H1 (cell line): ENCODE data around the gene AGBL1. TPM values are rescaled to one million over a fixed set of nuclear protein-coding genes. Genes with fewer than 3 reads are reported as not detected.

Source experiments
- CTCF ChIA-PET: fragments of 300-600 bp; sonication (Branson Sonifier 250); formaldehyde crosslinking; loops from one replicate; lab custom pipeline; 2021; ENCODE audit not compliant: partially characterized antibody; lab: Charles Lee
- POLR2A ChIA-PET: fragments of 300-600 bp; sonication (Branson Sonifier 250); formaldehyde crosslinking; loops from one replicate; lab custom pipeline; 2021; ENCODE audit warnings: inconsistent platforms; ENCODE audit not compliant: partially characterized antibody; lab: Charles Lee
- DNase-seq, 2 experiments: peaks; one replicate each; pipeline versions ENCODE4 v3.0.0 to v3.0.0-alpha.2; 2010 to 2022; ENCODE audit warnings: low spot score in 2 of 2, low read depth in 1 of 2, mixed read lengths in 1 of 2
- FAIRE-seq: peaks from 2 replicates; lab custom pipeline; 2011; peaks lifted over from hg19 to GRCh38; lab: Jason Lieb, UNC
- H2AFZ ChIP-seq: 2 replicates; pipeline ENCODE4 v1.8.1; 2012; ENCODE audit warnings: low read length, inconsistent platforms
- H2AK5ac ChIP-seq: 2 replicates; pipeline ENCODE4 v1.6.1; 2013; ENCODE audit warnings: low read depth, low read length
- H2BK120ac ChIP-seq: replicated peaks from 2 replicates; pipeline ENCODE3; 2013; ENCODE audit warnings: low read depth, low read length, inconsistent platforms
- H2BK12ac ChIP-seq: 2 replicates; pipeline ENCODE4 v1.6.1; 2013; ENCODE audit warnings: low read depth, low read length
- H2BK15ac ChIP-seq: 2 replicates; pipeline ENCODE4 v1.6.1; 2013; ENCODE audit warnings: low read length
- H2BK20ac ChIP-seq: 2 replicates; pipeline ENCODE4 v1.6.1; 2013; ENCODE audit warnings: low read length
- H2BK5ac ChIP-seq: 2 replicates; pipeline ENCODE4 v1.6.1; 2013; ENCODE audit warnings: low read depth, low read length
- H3K14ac ChIP-seq: 2 replicates; pipeline ENCODE4 v1.6.1; 2013; ENCODE audit warnings: inconsistent platforms; ENCODE audit not compliant: insufficient read length
- H3K18ac ChIP-seq: 2 replicates; pipeline ENCODE4 v1.6.1; 2013; ENCODE audit warnings: low read length; ENCODE audit errors: extremely low read depth
- H3K23ac ChIP-seq: 2 replicates; pipeline ENCODE4 v1.6.1; 2013; ENCODE audit warnings: inconsistent platforms; ENCODE audit not compliant: insufficient read length
- H3K23me2 ChIP-seq: 2 replicates; pipeline ENCODE4 v1.6.1; 2013; ENCODE audit warnings: low read depth, low read length
- H3K27ac ChIP-seq: 2 replicates; pipeline ENCODE4 v1.6.1; 2011; ENCODE audit warnings: low read depth, low read length, inconsistent platforms
- H3K27me3 ChIP-seq, 4 experiments: replicated peaks in 1 of 4; 1 replicate in 1 of 4; 2 replicates in 3 of 4; pipeline versions ENCODE4 v1.6.1 to v1.8.1; 2011 to 2013; ENCODE audit warnings: low read length in 3 of 4, mild to moderate bottlenecking in 3 of 4, inconsistent platforms in 2 of 4, mixed read lengths in 2 of 4, moderate library complexity in 1 of 4; ENCODE audit not compliant: control insufficient read depth in 3 of 4, insufficient read depth in 3 of 4; ENCODE audit errors: extremely low read depth in 1 of 4
- H3K36me3 ChIP-seq, 4 experiments: 2 replicates each; pipeline versions ENCODE4 v1.6.1 to v1.8.1; 2011 to 2013; ENCODE audit warnings: mild to moderate bottlenecking in 4 of 4, low read length in 3 of 4, moderate library complexity in 2 of 4, control low read depth in 1 of 4, inconsistent platforms in 1 of 4; ENCODE audit not compliant: insufficient read depth in 4 of 4, control insufficient read depth in 2 of 4
- H3K4ac ChIP-seq: replicated peaks from 2 replicates; pipeline ENCODE3; 2013; ENCODE audit warnings: low read length, low read depth, mixed read lengths, inconsistent platforms; ENCODE audit not compliant: insufficient read length
- H3K4me1 ChIP-seq, 4 experiments: replicated peaks in 1 of 4; 1 replicate in 1 of 4; 2 replicates in 3 of 4; pipeline versions ENCODE4 v1.6.1 to v1.8.1; 2011 to 2013; ENCODE audit warnings: low read length in 3 of 4, inconsistent platforms in 2 of 4, mixed read lengths in 1 of 4; ENCODE audit not compliant: insufficient read depth in 4 of 4, control insufficient read depth in 3 of 4
- H3K4me2 ChIP-seq, 2 experiments: 2 replicates each; pipeline versions ENCODE4 v1.6.1 to v1.8.1; 2011 to 2013; ENCODE audit warnings: low read depth in 2 of 2, low read length in 2 of 2, control low read depth in 1 of 2, inconsistent platforms in 1 of 2, mild to moderate bottlenecking in 1 of 2; ENCODE audit not compliant: insufficient read depth in 1 of 2
- H3K4me3 ChIP-seq, 4 experiments: fragments of 200-600, 300-600 bp in 1 of 4; sonication (generic), shearing (Covaris generic), sonication (Bioruptor Twin) in 1 of 4; 2 replicates each; pipeline versions ENCODE4 v1.5.1 to v1.8.1; 2011 to 2016; ENCODE audit warnings: low read length in 4 of 4, low read depth in 3 of 4, control low read depth in 2 of 4, inconsistent platforms in 2 of 4, mild to moderate bottlenecking in 2 of 4, mixed read lengths in 1 of 4, moderate library complexity in 1 of 4; ENCODE audit not compliant: insufficient read depth in 2 of 4; ENCODE audit errors: extremely low read depth in 1 of 4
- H3K56ac ChIP-seq: replicated peaks from 2 replicates; pipeline ENCODE3; 2013; ENCODE audit warnings: low read depth, mild to moderate bottlenecking, mixed read lengths, low read length, inconsistent platforms; ENCODE audit not compliant: insufficient read length
- H3K79me1 ChIP-seq: 2 replicates; pipeline ENCODE4 v1.6.1; 2013; ENCODE audit warnings: low read depth, low read length, control low read depth
- H3K79me2 ChIP-seq, 2 experiments: 2 replicates each; pipeline versions ENCODE4 v1.6.1 to v1.8.1; 2012 to 2013; ENCODE audit warnings: low read length in 2 of 2, mild to moderate bottlenecking in 2 of 2, inconsistent platforms in 1 of 2; ENCODE audit not compliant: insufficient read depth in 2 of 2, control insufficient read depth in 1 of 2
- H3K9ac ChIP-seq, 4 experiments: replicated peaks in 1 of 4; 1 replicate in 1 of 4; 2 replicates in 3 of 4; pipeline versions ENCODE4 v1.6.1 to v1.8.1; 2011 to 2013; ENCODE audit warnings: low read depth in 3 of 4, low read length in 3 of 4, control low read depth in 2 of 4, mild to moderate bottlenecking in 2 of 4, moderate library complexity in 2 of 4, inconsistent platforms in 1 of 4; ENCODE audit errors: extremely low read depth in 1 of 4
- H3K9me3 ChIP-seq, 2 experiments: 2 replicates each; pipeline versions ENCODE4 v1.6.1 to v1.8.1; 2012 to 2013; ENCODE audit warnings: mild to moderate bottlenecking in 2 of 2, moderate library complexity in 2 of 2, control low read depth in 1 of 2, inconsistent platforms in 1 of 2, low read depth in 1 of 2, low read length in 1 of 2, mixed read lengths in 1 of 2; ENCODE audit not compliant: insufficient read depth in 2 of 2
- H4K20me1 ChIP-seq, 2 experiments: replicated peaks in 1 of 2; 2 replicates each; pipeline versions ENCODE3 to v1.8.1; 2011 to 2013; ENCODE audit warnings: inconsistent platforms in 2 of 2, low read length in 2 of 2, mild to moderate bottlenecking in 1 of 2; ENCODE audit not compliant: insufficient read depth in 2 of 2, control insufficient read depth in 1 of 2
- H4K5ac ChIP-seq: 2 replicates; pipeline ENCODE4 v1.6.1; 2013; ENCODE audit warnings: low read length, low read depth, mixed read lengths, inconsistent platforms; ENCODE audit not compliant: insufficient read length
- H4K8ac ChIP-seq: 2 replicates; pipeline ENCODE4 v1.8.0; 2013; ENCODE audit warnings: mild to moderate bottlenecking, moderate library complexity, low read length, inconsistent platforms; ENCODE audit not compliant: insufficient read depth; ENCODE audit errors: extremely low read depth
- H4K91ac ChIP-seq: replicated peaks from 2 replicates; pipeline ENCODE3; 2013; ENCODE audit warnings: low read length, mixed read lengths, inconsistent platforms; ENCODE audit not compliant: insufficient read length
- BACH1 ChIP-seq: IDR thresholded peaks from 2 replicates; pipeline ENCODE4 v1.6.1; 2012; ENCODE audit warnings: low read length, improper control_type of control experiment
- MAFK ChIP-seq: IDR thresholded peaks from 2 replicates; pipeline ENCODE4 v1.6.1; 2012; ENCODE audit warnings: low read depth, mild to moderate bottlenecking, improper control_type of control experiment, low read length
- WGBS, 2 experiments: shearing (Covaris generic) in 1 of 2; methylation state at CpG; one replicate each; pipeline versions ENCODE4 v1.1.6 to v1.1.7; 2013 to 2015; ENCODE audit warnings: low lambda C conversion rate in 2 of 2, mixed read lengths in 2 of 2, inconsistent platforms in 1 of 2, low coverage in 1 of 2, missing lambda C conversion rate in 1 of 2; ENCODE audit not compliant: insufficient replicate concordance in 2 of 2, insufficient coverage in 1 of 2, insufficient read length in 1 of 2; ENCODE audit errors: extremely low coverage in 1 of 2, missing lambda C conversion rate in 1 of 2; 5-methylcytosine and 5-hydroxymethylcytosine counted together
- polyA plus RNA-seq, 7 experiments: library from polyadenylated mRNA; depleted of rRNA in 3 of 7; stranded (reverse) in 5 of 7; unstranded in 2 of 7; fragments of >200 nt in 5 of 7; fragments of 200-250 nt in 2 of 7; gene quantifications; 1 replicate in 5 of 7; 2 replicates in 1 of 7; 4 replicates in 1 of 7; pipeline versions ENCODE4 v1.2.1 to v1.2.3, GENCODE V29; 2011 to 2013; ENCODE audit warnings: missing spikeins in 2 of 7, mixed read lengths in 2 of 7
- total RNA-seq: library from RNA; stranded (reverse); fragmentation: NEBNext Ultra II Directional; extraction: Animal tissue kit (Norgen Biotek cat#: 25700); gene quantifications from 2 replicates; pipeline ENCODE4 v1.2.1, GENCODE V29; 2021
- TF ChIP-seq, protein P1 (sequence below): IDR thresholded peaks from 2 replicates; pipeline ENCODE4 v1.6.1; 2012; ENCODE audit warnings: inconsistent platforms

AGBL1 gene
- total and polyA plus RNA-seq, 2 of the 8 experiments (the other 6 are each of a cell fraction or from before 2014, with no cell fraction given) = not detected

DNA sequence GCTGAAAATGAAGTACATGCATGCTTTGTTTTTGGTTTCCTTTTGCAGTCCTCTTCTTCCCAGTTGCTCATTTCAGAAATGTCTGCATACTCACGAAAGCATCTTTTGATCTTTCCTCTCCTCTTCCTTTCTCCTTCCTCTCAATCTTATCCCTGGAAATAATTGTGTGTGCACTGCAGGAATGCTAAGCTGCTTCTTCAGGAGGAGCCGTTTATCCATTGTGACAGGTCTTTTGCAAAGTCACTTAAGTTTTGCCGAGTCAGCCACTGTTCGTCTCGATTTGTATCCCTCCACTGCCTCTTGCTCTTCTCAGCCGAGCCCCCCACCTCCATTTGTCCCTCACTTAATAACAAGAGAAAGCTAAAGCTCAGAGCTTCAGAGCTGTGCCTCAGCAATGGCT lies 597.6 kb downstream of the AGBL1 start:
- no peak overlapping the region for H2BK5ac ChIP-seq
- DNase-seq (no peak), FAIRE-seq (no peak)
- no peaks in the 10 kb centered on the region for H4K20me1 ChIP-seq
- ChIA-PET POLR2A (no interaction called here), CTCF (no interaction called here)
- H4K91ac ChIP-seq = no peak overlapping the region
- no peak overlapping the region for H3K56ac ChIP-seq
- H3K4me2 ChIP-seq = no peak overlapping the region
- TF ChIP-seq MAFK = peak; percentile 81; the same call in 1 of the 2 replicates
- TF ChIP-seq, protein P1, sequence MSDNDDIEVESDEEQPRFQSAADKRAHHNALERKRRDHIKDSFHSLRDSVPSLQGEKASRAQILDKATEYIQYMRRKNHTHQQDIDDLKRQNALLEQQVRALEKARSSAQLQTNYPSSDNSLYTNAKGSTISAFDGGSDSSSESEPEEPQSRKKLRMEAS = no peak
- TF ChIP-seq BACH1 = peak; percentile 97
- no peaks in the 10 kb centered on the region for H3K79me2 ChIP-seq
- no peak overlapping the region for H2BK12ac ChIP-seq
- H3K4me3 ChIP-seq = no peak overlapping the region
- no peaks in the 10 kb centered on the region for H3K23me2 ChIP-seq
- H4K8ac ChIP-seq = no peak overlapping the region
- no peaks in the 10 kb centered on the region for H3K36me3 ChIP-seq
- H2BK120ac ChIP-seq = no peak overlapping the region
- H3K18ac ChIP-seq = no peak overlapping the region
- no peak overlapping the region for H3K4ac ChIP-seq
- no peak overlapping the region for H3K27ac ChIP-seq
- H3K79me1 ChIP-seq = no peaks in the 10 kb centered on the region
- peak overlapping the region; percentile 96; the same call in 1 of the 2 replicates for H2AFZ ChIP-seq
- H3K4me1 ChIP-seq = peaks cover 0 to 1% (median 0%) of the 10 kb centered on the region in 4 experiments; a peak in 3 of 7 replicates
- no peak overlapping the region for H2BK20ac ChIP-seq
- H3K9ac ChIP-seq = no peak overlapping the region
- no peak overlapping the region for H3K23ac ChIP-seq
- H2AK5ac ChIP-seq = no peak overlapping the region
- no peak overlapping the region for H3K14ac ChIP-seq
- no peak overlapping the region for H2BK15ac ChIP-seq
- H3K27me3 ChIP-seq = no peaks in the 10 kb centered on the region
- 78% methylated on average over 6 of the region's 6 CpGs; no CpG with 5 or more reads in 1 of the 2 experiments for WGBS, 2 experiments
- H4K5ac ChIP-seq = no peak overlapping the region
- H3K9me3 ChIP-seq = no peaks in the 10 kb centered on the region
